GM12878 (cell line): ENCODE results near the gene OPCML.

Experiments
- CTCF ChIP-seq, 3 experiments: IDR thresholded peaks in 2 of 3; conservative IDR thresholded peaks in 1 of 3; 2 replicates each; pipeline ENCODE4 v1.5.1; 2011; ENCODE audit warnings: low read depth in 3 of 3, low read length in 3 of 3, mild to moderate bottlenecking in 3 of 3, control low read depth in 2 of 3, moderate library complexity in 2 of 3, inconsistent platforms in 1 of 3, mixed read lengths in 1 of 3; ENCODE audit not compliant: control insufficient read depth in 2 of 3, insufficient read depth in 1 of 3; ENCODE audit errors: extremely low read depth in 1 of 3
- ELK1 ChIP-seq: IDR thresholded peaks from 2 replicates; pipeline ENCODE4 v1.6.1; 2012; ENCODE audit warnings: low read depth, low read length, improper control_type of control experiment
- EZH2 ChIP-seq: IDR thresholded peaks from 2 replicates; pipeline ENCODE4 v1.6.1; 2012; ENCODE audit warnings: low read depth, mild to moderate bottlenecking, control low read depth, inconsistent platforms, low read length, borderline replicate concordance; ENCODE audit not compliant: control insufficient read depth
- MYC ChIP-seq: IDR thresholded peaks from 2 replicates; pipeline ENCODE4 v1.6.1; 2011; ENCODE audit warnings: mild to moderate bottlenecking, low read length, moderate library complexity, inconsistent platforms; ENCODE audit not compliant: insufficient read depth, insufficient replicate concordance, insufficient read length, severe bottlenecking
- NFIC ChIP-seq: IDR thresholded peaks from 2 replicates; pipeline ENCODE4 v1.6.1; 2012; ENCODE audit warnings: low read depth, mild to moderate bottlenecking, inconsistent platforms, low read length, moderate library complexity
- TARDBP ChIP-seq: IDR thresholded peaks from 2 replicates; pipeline ENCODE4 v1.6.1; 2016; ENCODE audit warnings: borderline replicate concordance
- USF1 ChIP-seq: IDR thresholded peaks from 2 replicates; pipeline ENCODE4 v1.6.1; 2011; ENCODE audit warnings: borderline replicate concordance, low read depth, mild to moderate bottlenecking, moderate library complexity, mixed read lengths, low read length; ENCODE audit not compliant: insufficient read depth; ENCODE audit errors: extremely low read length

GRCh38 chr11:132790971-132791370 is 741.3 kb downstream of the OPCML start:
- TF ChIP-seq CTCF (IDR thresholded peaks at IDR 0.05 in 2 of 3, conservative IDR thresholded peaks at IDR 0.05 in 1 of 3; ENCODE audit: control insufficient read depth in 2 of 3, extremely low read depth in 1 of 3, insufficient read depth in 1 of 3, low read depth in 3 of 3, low read length in 3 of 3): no peak
- TF ChIP-seq ELK1: no peak
- no peak for TF ChIP-seq NFIC
- no peak for TF ChIP-seq USF1
- no peak for TF ChIP-seq EZH2
- TF ChIP-seq MYC: no peak
- TF ChIP-seq TARDBP: no peak
